SHP77 (cell line): ENCODE results near the gene SFSWAP.
"Not testable (repeated sequence)": the region's sequence is repeated elsewhere in the genome, so short reads cannot be mapped to it uniquely, and the experiment has no call there.

Experiments used
- DNase-seq, 2 experiments: peaks; one replicate each; lab custom pipeline; 2025; lab: John Stamatoyannopoulos, UW

Gene SFSWAP

GRCh38 chr12:131710464-131711457 lies at the start of gene SFSWAP:
Gene SFSWAP (plus strand): TSS chr12:131711090. CDS start chr12:131711230, 140 bp downstream.
- peak; percentile 67 to 77 for DNase-seq

- DNase-seq: not testable (repeated sequence)
Observed at GRCh38 chr12:131661170-131661985, 49.5 kb upstream of the SFSWAP start.

- DNase-seq: not testable (repeated sequence)
Observed at GRCh38 chr12:131661986-131662288, 49.0 kb upstream of the SFSWAP start.

- DNase-seq: not testable (repeated sequence)
Observed at GRCh38 chr12:131662346-131662745, 48.5 kb upstream of the SFSWAP start.

DNA sequence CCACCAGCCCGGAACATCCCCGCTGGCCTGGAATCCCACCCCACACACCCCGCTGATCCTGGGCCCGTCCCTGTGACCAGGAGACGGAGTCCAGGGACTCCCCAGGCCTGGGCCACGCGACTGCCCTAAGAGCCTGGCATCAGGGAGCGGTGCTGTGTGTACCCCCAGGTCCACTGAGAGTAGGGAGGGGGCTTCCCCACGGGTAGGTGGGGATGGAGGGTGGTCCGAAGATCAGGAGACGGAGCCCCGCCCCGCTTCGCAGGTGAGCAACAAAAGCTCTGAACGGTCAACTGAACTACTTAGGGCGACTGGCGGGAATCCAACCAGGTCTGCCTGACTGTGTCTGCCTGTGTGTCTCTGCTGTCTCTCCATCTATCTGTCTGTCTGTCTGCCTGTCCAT lies 45.2 kb upstream of the SFSWAP start:
- DNase-seq: not testable (repeated sequence)

DNA sequence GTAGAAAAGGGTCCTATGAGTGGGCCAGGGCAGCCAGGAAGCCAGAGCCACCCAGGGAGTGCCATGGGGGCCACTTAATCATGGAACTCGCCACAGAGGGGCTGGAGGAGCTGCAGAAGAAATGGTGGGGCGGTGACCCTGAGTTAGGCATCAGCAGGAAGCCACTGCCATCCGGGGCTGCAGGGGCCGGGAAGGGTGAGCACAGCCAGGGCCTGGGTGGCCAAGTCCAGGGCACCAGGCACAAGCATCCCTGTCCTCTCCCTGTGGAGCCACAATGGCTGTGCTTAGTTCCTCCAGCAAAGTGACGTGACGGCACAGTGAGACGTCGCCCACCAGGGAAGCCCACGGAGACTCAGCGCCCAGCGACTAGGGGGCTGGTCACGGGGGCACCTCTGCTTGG lies 44.4 kb upstream of the SFSWAP start:
- DNase-seq: not testable (repeated sequence)

DNA sequence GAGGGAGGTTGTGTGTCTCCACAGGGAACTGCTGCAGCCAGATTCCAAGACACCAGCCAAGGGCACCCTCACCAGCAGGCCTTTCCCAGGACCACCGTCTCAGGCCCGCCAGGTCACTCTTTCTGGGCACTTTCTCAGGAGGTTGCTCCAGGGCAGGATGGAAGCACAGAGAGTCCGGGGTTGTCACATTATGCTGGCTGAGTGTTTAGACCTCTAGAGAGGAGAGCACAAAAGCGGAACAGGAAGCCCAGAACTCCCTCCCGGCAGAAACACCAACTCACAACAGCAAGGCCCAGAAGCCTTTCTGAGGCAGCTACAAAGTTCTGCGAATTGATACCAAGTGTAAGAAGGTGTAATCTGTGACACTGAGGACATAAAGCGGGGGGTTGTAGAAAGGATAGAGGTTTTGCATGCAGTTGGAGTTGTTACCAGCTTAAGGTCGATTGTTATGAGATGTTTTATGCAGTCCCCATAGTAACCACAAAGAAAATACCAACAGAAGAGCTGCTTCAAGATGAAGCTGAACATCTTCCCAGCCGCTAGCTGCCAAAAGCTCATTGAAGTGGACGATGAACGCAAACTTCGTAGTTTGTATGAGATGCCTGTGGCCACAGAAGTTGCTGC lies 43.8 kb upstream of the SFSWAP start:
- not testable (repeated sequence) for DNase-seq

- no peak for DNase-seq
Observed at GRCh38 chr12:131671276-131671675, 39.6 kb upstream of the SFSWAP start.

GRCh38 chr12:131671871-131672270 lies 39.0 kb upstream of the SFSWAP start:
- DNase-seq: no peak

DNA sequence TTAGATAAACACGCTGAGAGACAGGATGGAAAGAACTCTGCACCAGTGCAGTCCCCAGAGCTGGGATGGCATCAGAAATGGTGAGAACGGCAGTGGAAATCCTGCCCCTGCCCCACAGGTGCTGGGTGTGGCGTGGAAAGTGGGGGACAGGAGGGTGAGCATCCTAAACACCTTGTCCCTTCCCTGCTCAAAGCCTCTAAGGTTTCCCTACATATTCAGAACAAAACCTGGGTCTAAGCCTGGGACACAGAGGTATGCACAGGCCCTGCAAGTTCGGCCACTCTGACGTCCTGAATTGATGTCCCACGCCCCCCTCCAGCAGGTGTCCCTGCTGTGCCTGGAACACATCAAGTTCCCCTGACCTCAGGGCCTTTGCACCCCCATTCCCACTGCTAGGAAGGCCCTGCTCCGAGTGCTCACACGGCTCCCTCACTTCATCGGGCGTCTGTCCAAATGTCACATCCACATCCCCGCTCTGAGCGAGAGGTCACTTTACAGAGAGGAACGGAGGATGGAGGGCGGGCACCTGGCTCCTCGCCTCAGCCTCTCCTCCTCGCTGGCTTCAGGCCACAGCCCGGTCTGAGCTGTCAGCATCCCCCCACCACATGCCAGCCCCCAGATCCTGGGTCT lies 38.5 kb upstream of the SFSWAP start:
- DNase-seq: no peak

DNA sequence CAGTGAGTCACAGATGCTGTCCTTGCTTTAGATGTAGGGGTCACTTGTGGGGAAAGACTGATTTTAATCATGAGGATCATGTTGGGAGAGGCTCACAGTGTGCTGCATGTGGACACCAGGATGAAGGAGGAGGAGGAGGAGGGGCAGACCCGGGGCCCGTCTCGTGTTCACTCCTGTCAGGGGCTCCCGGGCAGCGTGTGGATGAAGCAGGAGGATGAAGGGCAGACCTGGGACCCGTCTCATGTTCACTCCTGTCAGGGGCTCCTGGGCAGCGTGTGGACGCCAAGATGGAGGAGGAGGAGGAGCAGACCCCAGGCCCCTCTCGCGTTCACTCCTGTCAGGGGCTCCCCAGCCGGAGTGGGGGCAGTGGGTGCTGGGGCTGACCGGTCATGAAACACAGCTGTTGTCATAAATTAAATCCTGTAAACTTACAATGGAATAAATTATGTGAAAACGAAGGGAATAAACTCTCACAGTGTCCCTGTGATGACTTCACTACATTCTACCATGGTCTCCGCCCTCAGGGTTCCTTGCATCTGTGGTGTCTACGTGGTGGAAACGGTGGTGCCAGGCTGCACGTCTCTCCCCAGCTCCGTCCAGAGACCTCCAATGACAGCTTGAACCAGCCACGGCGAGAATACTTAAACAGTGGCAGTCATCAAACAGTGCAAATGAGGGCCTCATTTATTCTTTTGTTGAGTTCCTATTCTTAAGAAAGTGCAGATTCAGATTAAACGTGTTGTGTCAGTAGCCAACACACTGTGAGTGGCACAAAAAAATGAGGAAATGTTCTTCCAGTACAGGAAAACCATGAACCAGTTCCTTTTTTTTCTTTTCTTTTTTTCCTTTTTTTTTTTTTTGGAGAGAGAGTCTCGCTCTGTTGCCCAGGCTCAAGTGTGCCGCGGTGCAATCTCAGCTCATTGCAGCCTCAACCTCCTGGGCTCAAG lies 37.7 kb upstream of the SFSWAP start:
- no peak for DNase-seq

- DNase-seq: peak in 1 of 2 experiments; percentile 8
Observed at GRCh38 chr12:131673888-131674257, 37.0 kb upstream of the SFSWAP start.

DNA sequence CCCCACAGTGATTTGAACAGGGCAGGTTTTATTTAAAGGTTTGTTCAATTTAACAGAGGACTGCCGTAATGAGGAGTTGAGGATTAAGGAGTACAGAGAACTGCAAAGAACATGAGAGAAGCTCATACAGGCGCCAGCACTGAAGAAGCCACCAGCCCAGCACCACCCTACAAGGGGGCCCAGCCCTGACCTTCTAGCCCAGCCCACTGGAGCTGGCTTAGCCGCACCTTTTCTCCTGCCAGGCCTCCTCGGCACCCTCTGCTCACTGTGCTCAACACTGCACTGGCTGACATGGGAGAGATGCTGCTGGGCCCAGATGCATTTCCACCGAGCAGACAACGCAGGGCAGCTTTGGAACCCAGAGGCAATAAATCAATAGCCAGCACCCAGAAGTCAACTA lies 36.5 kb upstream of the SFSWAP start:
- no peak for DNase-seq

GRCh38 chr12:131675126-131676080 lies 35.5 kb upstream of the SFSWAP start:
- no peak for DNase-seq

DNA sequence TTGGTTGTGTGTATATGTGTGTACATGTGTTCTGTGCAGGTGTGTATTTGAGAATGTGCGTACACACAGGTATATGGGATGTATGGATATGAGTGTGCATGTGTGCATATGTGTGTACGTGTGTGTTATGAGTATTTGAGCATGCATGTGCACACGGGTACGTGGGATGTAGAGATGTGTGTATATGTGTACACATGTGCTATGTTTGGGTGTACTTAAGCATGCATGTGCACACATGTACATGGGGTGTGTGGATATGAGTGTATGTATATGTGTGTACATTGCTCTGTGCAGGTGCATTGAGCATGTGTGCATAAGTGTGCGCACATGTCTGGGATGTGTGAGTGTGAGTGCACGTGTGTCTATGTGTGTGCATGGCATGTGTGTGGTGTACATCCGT lies 34.3 kb upstream of the SFSWAP start:
- no peak for DNase-seq

DNA sequence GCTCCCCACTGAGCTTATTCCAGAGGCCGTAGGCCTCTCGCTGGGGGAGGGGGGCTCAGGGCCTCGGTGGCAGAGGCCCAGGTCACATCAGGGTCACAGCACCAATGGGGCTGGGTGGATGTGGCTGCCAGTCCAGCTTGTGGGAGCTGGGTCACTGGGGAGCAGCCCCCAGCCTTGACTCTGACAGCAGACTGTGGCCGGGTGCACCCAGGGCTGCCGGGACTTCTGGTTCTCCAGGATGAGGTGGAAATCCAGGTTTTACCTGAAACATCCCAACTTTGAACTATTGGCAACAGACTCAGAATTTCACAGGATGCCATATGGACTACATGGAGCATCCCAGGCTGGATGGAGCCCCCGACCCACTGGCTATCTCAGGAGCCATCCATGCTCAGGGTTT lies 33.8 kb upstream of the SFSWAP start:
- DNase-seq: not testable (repeated sequence)

- no peak for DNase-seq
Observed at GRCh38 chr12:131677699-131678098, 33.2 kb upstream of the SFSWAP start.

DNA sequence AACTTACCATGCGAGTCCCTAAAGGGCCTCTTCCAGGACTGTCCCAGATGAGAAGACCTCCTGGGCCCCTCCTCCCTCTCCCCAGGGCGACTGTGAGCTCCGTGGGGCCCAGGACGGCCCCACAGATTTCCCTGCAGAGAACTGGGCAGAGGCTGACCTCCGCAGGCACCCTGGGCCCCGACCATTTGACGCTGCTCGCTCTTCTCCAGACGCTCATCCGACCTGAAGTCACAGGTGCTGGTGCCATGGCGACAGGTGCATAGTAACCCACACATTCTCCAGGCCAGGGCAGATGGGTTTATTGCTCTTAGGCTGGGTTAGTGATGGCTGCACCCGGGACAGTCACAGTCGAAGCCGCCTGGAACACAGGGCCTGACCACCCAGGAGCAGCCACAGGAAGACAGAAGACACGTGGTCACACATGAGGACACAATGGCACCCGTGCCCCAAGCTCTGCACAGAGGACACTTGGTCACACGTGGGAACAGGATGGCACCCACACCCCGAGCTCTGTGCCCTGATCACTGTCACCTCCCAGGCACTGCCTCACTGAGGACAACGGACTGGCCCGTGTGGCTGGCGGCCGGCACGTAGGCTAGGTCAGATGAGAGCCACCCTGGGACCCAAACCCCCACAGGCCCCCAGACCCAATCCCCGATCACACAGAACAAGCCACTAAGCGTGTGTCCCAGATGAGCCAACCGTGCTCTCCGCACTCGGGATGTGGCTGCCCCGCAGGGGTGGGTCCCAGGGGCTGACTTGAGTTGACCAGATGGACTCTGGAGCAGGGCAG lies 32.3 kb upstream of the SFSWAP start:
- not testable (repeated sequence) for DNase-seq

DNA sequence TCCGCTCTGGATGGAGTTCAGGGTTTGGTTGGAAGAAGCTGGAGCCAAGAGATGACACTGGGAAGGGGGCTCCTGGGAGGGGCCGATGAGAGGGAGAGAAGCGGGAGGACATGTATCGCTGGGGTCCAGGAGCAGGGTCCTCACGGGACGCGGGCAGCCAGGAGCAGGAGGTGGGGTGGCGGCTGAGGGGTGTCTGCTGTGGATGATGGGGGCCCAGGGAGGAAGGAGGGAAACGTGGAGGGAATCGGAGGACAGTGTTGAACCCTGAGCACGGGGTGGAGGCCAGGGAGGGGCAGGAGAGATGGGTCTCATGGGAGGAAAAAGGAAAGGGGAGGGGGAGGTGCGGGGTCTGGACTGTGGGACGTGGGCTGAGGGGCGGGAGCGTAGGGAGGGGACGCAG lies 31.7 kb upstream of the SFSWAP start:
- not testable (repeated sequence) for DNase-seq
